Measurements from ENCODE around the gene BRINP2. TPM values are rescaled to one million over a fixed set of nuclear protein-coding genes. Genes with fewer than 3 reads are reported as not detected.

The BRINP2 gene
- total and polyA plus RNA-seq, 2 of the 13 experiments (the other 11 are each of a cell fraction or from before 2014, with no cell fraction given): 0.08 to 0.20 TPM

GRCh38 chr1:177275736-177276135, 105.0 kb downstream of the BRINP2 start:
- Histone ChIP-seq H3K79me2 (ENCODE audit: insufficient read depth, low read length) (no peaks in the 10 kb centered on the region), H3K4me2 (ENCODE audit: low read depth, low read length) (no peak overlapping the region), H3K9ac (ENCODE audit: insufficient read depth, low read depth, low read length) (no peak overlapping the region), H3K9me3 (ENCODE audit: low read length) (no peaks in the 10 kb centered on the region), H3K27ac (ENCODE audit: extremely low read length, insufficient read depth, low read length) (no peak overlapping the region), H3K4me3 (replicated peaks in 1 of 3; ENCODE audit: insufficient read depth in 1 of 3, low read depth in 2 of 3, low read length in 3 of 3) (no peak overlapping the region), H3K36me3 (replicated peaks in 1 of 2; ENCODE audit: control insufficient read depth in 1 of 2, insufficient read depth in 2 of 2, low read length in 2 of 2) (no peaks in the 10 kb centered on the region), H4K20me1 (ENCODE audit: insufficient read depth, low read length) (no peaks in the 10 kb centered on the region), H2AFZ (ENCODE audit: low read length) (no peak overlapping the region), H3K27me3 (ENCODE audit: control insufficient read depth in 1 of 2, insufficient read depth in 2 of 2, low read length in 2 of 2) (no peaks in the 10 kb centered on the region; a peak in 1 of 5 replicates), H3K4me1 (ENCODE audit: insufficient read depth, low read length) (no peaks in the 10 kb centered on the region)
- in situ Hi-C loops (cut with HindIII; ENCODE audit: extremely low pct_ligation_motif_present, low pct_unique_long_range_greater_than_20kb) (no loop called here), intact Hi-C loops (cut with micrococcal nuclease; ENCODE audit: unreplicated experiment) (no loop called here)
- DNase-seq (ENCODE audit: low spot score) (no peak), FAIRE-seq (no peak), ATAC-seq (no peak)
- CTCF ChIA-PET (ENCODE audit: low intra/inter-chr PET ratio, low total read pairs): no interaction called here
- TF ChIP-seq PLSCR1 (CRISPR knock-in tag; IDR thresholded peaks at IDR 0.05; ENCODE audit: borderline replicate concordance) (no peak), CREB3 (CRISPR knock-in tag; IDR thresholded peaks at IDR 0.05) (no peak), KMT2B (CRISPR knock-in tag; IDR thresholded peaks at IDR 0.05) (no peak), GPBP1L1 (CRISPR knock-in tag; IDR thresholded peaks at IDR 0.05) (no peak), ZNF782 (CRISPR knock-in tag; IDR thresholded peaks at IDR 0.05; ENCODE audit: borderline replicate concordance) (no peak), SRSF9 (IDR thresholded peaks at IDR 0.05; ENCODE audit: borderline replicate concordance, insufficient read depth, low read depth, low read length, poor library complexity, severe bottlenecking) (no peak), MLX (CRISPR knock-in tag; IDR thresholded peaks at IDR 0.05) (no peak), RFXAP (CRISPR knock-in tag; IDR thresholded peaks at IDR 0.05; ENCODE audit: borderline replicate concordance) (no peak), NR1H2 (CRISPR knock-in tag; IDR thresholded peaks at IDR 0.05; ENCODE audit: borderline replicate concordance, low read depth) (no peak), PRPF4 (IDR thresholded peaks at IDR 0.05; ENCODE audit: low read depth, low read length, poor library complexity, severe bottlenecking) (no peak), ZNF124 (CRISPR knock-in tag; IDR thresholded peaks at IDR 0.05) (no peak), ZNF572 (CRISPR knock-in tag; IDR thresholded peaks at IDR 0.05) (no peak), ZNF253 (CRISPR knock-in tag; IDR thresholded peaks at IDR 0.05; ENCODE audit: borderline replicate concordance) (no peak)
- WGBS (ENCODE audit: low lambda C conversion rate): 0% methylated on average over 1 of the region's 1 CpG
- BruUV-seq (replicated peaks): no TSS peak
- POLR2A ChIA-PET: no interaction called here
